NK-92 treated with Interleukin-12 subunit alpha and Interleukin-12 subunit beta, amount 100 ng/mL, for 24 hours (cell line): Measurements from ENCODE around the gene ZFAND4.
"Not testable (repeated sequence)": the region's sequence is repeated elsewhere in the genome, so short reads cannot be mapped to it uniquely, and the experiment has no call there.

ENCODE experiments used
- DNase-seq: peaks from one replicate; lab custom pipeline; 2025; lab: John Stamatoyannopoulos, UW

Gene ZFAND4

DNA sequence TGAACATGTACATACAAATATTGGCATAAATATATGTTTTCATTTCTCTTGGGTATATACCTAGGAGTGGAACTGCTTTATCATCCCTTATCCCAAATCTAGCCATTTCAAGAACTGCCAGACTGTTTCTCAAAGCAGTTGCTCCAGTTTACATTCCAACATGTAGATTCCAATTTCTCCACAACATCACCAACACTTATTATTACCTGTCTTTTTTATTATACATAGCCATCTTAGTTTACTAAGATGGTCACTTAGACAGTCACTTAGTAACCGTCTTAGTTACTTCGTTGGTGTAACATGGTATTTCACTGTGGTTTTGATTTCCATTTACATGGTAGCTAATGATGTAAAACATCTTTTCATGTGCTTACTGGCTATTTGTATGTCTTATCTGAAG, 82.7 kb downstream of the ZFAND4 start:
- no peak for DNase-seq

DNA sequence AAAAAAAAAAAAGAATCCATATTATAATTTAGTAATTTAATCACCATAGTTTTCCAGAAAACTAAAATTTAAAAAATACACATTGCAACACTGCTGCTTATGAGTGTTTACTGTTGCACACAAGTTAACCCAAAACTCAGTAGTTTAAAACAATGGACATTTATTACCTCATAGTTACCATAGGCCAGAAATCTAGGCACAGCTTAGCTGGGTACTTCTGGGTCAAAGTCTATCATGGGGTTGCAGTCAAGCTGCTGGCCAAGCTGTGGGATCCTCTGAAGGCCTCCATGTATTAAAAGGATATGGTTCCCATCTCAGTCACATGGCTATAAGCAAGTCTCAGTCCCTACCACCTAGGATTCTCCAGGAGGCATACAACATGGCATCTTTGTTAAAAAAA, 83.6 kb downstream of the ZFAND4 start:
- DNase-seq: no peak

DNA sequence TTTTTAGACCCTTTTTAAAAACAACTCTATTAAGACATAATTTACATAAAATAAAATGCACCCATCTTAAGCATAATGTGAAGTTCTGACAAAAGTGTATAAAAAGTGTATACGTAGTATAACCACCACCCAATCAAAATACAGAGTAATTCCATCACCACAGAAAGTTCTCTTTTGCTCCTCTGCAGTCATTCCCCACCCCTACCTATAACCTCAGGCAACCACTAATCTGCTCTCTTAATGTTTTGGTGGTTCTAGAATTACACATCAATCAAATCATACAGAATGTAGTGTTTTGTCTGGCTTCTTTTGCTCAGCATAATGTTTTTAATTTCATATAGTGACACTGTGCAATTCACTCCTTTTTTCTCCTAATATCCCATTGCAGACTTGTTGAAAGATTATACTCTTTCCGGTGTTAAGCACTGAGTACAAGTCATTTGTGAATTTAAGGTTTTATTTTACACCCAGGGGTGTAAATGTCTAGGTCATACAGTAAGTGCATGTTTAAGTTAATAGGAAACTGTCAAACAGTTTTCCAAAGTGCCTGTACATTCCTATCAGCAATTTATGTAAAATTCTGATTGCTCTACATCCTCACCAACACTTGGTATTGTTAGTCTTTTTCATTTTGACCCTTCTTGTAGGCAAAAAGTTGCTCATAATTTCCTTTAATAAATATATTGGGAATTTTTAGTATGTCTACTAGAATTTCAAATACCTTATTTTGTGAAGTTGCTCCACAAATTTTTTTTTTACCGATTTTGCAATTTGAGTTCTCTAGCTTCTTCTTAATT, 86.3 kb downstream of the ZFAND4 start:
- no peak for DNase-seq

DNA sequence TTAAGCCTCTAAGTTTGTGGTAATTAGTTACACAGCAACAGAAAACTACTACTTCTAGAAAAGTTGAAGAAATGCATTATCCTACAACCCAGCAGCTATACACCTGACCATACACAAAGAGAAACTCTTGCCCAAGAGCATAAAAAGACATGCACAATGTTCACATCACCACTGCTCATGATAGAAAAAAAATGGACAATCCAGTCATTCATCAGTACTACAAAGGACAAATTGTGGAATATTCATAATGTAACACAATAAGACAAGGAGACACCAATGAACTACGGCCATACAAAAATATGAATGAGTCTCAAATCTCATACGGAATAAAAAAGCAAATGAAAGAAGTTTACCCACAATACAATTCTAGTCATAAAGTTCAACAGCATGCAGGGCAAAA, 87.4 kb downstream of the ZFAND4 start:
- no peak for DNase-seq

DNA sequence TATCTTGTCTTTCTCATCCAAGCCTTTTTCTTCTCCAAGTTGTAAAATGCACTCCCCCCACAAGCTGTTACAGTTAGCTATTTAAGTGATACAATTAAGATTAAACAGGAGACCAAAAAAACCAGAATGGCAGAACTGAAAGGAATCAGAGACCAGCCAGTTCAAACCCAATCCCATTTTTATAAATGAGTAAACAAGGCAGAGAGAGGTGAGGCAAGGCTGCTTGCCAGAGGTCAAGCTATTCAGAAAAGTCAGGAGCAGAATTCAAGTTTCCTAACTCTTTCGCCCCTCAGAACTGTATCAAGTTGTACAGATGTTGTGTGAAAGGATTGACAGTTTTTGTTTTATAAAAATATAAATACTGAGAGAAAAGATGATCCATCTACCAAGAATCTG, 90.2 kb downstream of the ZFAND4 start:
- DNase-seq: no peak

DNA sequence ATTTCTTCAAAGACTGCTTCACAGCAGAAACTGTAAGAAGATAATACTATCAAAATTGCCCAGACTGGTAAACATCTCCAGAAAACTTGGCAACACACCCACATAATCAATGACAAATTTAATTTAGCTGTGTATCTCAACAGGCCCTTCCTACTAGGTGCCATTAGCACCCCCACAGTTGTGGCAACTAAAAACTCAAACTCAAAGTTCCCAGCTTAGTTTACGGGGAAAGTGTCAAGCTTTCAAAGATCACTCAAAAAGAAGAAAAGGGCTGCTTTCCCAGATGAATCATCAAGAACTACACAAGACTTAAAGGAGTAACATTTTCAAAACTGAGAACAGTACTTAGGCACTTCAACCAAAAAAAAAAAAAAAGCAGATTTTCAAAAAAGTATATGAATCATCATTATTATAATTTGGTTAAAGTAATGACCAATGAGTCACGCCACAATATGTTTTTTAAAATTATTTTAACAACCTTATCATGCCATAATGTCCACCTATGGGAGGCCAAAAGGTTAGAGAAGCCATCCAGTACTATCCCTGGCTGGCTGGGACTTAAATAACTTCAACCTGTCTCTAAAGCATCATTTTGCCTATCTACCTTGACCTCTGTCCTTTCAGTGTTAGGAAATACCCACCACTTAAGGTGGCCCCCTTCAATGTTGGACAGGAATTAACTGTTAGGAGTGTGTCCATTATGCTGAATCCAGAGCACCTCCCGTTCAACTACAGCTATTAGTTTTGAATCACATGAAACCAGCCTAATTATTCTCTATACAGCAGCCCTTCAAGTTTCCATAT, 90.8 kb downstream of the ZFAND4 start:
- no peak for DNase-seq

DNA sequence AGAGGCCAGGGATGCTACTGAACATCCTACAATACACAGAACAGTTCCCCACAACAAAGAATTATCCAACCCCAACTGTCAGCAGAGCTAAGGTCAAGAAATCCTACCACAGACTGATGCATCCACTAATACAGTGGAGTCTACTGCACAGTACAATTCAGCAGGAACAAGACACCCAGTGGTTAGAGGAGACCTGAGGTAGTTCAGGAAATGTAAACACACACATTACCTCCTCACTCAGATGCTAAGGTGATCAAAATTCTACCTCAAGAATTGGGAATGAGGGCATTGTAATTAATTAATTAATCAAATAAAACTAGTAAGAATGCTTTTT, 91.4 kb downstream of the ZFAND4 start:
- no peak for DNase-seq

DNA sequence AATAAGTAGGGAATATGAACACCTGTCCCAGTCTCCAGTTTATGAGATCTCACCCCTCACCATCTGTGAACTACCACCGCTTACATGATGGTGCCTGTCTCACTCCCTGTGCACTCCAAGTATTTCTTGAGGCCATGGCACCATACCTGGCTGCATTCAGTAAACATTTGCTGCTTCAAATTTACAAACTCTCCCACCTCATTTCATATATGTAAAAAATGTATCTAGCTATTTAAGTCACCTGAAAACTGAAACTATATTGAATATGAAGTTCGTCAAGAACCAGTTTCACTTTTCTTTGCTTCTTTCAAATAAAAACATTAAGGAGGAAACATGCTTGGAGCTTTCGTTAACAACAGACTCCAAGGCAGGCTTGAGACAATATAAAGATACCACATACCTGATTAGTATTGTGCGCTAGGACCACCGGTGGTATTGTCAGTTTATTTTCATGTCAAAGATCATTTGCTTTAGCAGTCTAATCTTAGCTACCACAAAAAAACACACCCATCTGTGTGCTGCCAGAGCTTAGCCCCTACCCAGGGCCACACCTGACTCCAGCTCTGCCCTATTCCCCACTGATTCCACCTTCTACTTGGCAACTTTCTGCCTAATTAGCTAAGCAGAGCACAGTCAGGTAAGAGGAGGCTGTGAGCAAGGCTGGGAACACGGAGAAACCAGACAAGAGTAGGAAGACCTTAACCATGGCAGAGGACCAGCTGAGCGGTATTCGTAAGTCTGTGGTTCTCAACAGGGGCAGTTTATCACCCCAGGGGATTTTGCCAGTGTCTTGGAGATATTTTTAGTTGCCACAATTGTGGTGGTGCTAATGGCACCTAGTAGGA, 92.0 kb downstream of the ZFAND4 start:
- DNase-seq: no peak

DNA sequence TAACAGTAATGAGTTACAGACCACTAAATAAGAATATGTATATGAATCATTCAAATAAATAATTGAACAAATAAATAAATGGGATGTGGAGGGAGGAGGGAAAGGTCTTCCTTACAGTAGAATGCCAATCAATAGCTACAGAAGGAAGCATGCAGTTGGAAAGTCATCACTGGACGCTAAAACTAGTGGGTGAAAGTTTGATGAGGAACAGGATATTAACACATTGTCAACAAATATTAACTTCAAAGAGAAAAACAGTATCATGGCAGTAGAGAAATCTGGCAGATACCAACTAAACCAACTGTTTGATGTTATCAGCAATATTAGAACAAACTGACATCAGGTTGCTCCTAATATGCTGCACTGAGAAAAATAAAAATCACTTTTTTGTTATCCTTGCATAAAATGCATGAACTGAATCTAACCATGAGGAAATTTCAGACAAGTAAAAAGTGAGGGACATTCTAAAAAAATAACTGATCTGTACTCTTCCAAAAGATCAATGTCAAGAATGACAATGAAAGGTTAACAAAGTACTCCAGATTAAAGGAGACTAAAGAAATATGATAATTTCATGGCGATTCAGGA, 94.1 kb downstream of the ZFAND4 start:
- no peak for DNase-seq

- no peak for DNase-seq
These were observed 96.5 kb downstream of the ZFAND4 start for GRCh38 chr10:45575966-45576597.

- DNase-seq: not testable (repeated sequence)
These were observed 97.4 kb downstream of the ZFAND4 start for GRCh38 chr10:45575032-45575761.

- DNase-seq: no peak
These were observed 103.1 kb downstream of the ZFAND4 start for GRCh38 chr10:45569471-45569870.

GRCh38 chr10:45566415-45566814, 106.2 kb downstream of the ZFAND4 start:
- no peak for DNase-seq
